Measurements from ENCODE around the gene SLX4.

DNA sequence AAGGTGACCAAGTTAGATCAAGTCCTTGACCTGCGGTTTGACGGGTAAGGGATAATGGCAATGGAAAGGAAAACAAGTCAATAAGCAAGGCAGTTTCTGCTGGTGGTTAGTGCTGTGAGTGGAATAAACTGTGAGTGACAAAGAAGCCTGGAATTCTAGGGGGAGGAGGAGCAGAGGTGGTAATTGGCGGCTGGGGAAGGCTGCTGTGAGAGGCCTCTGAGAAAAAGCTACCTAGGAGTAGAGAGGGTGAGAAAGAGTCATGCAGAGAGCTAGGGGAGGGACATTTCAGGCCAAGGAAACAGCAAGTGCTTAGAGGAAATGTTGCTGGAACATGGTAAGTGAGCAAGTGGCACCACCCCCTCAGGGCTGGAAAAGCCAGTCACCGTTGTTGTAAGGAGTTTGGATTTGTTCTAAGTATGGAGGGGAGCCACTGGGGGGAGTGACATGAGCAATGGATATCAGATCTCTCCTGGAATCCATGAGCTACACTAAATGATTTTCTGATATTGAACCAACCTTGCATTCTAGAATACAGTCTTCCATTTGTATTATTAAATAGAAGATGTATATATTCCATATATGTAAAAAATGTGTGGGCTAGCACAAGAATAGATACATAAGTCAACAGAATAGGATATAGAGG lies 40.9 kb downstream of the SLX4 start:
- TF ChIP-seq, protein P1, sequence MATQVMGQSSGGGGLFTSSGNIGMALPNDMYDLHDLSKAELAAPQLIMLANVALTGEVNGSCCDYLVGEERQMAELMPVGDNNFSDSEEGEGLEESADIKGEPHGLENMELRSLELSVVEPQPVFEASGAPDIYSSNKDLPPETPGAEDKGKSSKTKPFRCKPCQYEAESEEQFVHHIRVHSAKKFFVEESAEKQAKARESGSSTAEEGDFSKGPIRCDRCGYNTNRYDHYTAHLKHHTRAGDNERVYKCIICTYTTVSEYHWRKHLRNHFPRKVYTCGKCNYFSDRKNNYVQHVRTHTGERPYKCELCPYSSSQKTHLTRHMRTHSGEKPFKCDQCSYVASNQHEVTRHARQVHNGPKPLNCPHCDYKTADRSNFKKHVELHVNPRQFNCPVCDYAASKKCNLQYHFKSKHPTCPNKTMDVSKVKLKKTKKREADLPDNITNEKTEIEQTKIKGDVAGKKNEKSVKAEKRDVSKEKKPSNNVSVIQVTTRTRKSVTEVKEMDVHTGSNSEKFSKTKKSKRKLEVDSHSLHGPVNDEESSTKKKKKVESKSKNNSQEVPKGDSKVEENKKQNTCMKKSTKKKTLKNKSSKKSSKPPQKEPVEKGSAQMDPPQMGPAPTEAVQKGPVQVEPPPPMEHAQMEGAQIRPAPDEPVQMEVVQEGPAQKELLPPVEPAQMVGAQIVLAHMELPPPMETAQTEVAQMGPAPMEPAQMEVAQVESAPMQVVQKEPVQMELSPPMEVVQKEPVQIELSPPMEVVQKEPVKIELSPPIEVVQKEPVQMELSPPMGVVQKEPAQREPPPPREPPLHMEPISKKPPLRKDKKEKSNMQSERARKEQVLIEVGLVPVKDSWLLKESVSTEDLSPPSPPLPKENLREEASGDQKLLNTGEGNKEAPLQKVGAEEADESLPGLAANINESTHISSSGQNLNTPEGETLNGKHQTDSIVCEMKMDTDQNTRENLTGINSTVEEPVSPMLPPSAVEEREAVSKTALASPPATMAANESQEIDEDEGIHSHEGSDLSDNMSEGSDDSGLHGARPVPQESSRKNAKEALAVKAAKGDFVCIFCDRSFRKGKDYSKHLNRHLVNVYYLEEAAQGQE (IDR thresholded peaks at IDR 0.05; ENCODE audit: insufficient read depth in 1 of 2, low read depth in 2 of 2, low read length in 2 of 2): no peak
- no peak for TF ChIP-seq TAF1 (IDR thresholded peaks at IDR 0.05; ENCODE audit: borderline replicate concordance, insufficient read depth, low read length)
- no peak for TF ChIP-seq POLR2AphosphoS5 (IDR thresholded peaks at IDR 0.05; ENCODE audit: low read depth, low read length)
- TF ChIP-seq SIN3A (IDR thresholded peaks at IDR 0.05; ENCODE audit: borderline replicate concordance, insufficient read depth, low read length): no peak
